ENCODE measurements around the gene TECTB.

TECTB gene

DNA sequence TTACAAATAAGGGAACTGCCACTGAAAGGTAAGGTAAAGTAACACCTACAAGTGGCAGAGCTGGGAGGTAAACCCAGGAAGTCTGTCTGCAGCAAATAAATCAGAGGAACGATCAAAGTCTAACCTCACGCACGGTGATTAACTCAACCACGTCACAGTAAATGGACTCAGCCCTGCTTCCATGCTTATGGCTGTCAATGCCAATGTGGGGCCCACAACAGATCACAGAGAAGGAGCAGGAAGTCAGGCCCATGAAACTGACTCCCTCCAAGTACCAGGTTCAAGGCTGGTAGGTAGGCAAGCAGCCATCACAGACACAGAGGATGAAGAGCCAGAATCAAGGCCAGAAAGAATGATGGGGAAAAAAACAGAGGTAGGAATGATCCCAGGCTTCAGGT lies 52.7 kb downstream of the TECTB start:
- H3K9ac ChIP-seq = no peak overlapping the region
- H3K36me3 ChIP-seq = no peaks in the 10 kb centered on the region

GRCh38 chr10:112336556-112337201 lies 53.5 kb downstream of the TECTB start:
- no peak overlapping the region for H3K4me3 ChIP-seq
- no peak for TF ChIP-seq Cebpa-rat (IDR thresholded peaks at IDR 0.05)
- no peaks in the 10 kb centered on the region for H4K20me1 ChIP-seq
- no peaks in the 10 kb centered on the region for H3K27me3 ChIP-seq
- H3K27ac ChIP-seq = no peak overlapping the region
- no peaks in the 10 kb centered on the region for H3K36me3 ChIP-seq
- no peak overlapping the region for H3K4me2 ChIP-seq
- H3K4me1 ChIP-seq = peaks cover 0 to 11% (median 0%) of the 10 kb centered on the region in 10 experiments; a peak in 5 of 20 replicates
- H3K9me3 ChIP-seq (replicated peaks in 1 of 11) = no peaks in the 10 kb centered on the region
- H3K9ac ChIP-seq = no peak overlapping the region

More for the DNA sequence above, 52.7 kb downstream of the TECTB start:
- TF ChIP-seq Cebpa-rat (IDR thresholded peaks at IDR 0.05) = no peak
- H3K27me3 ChIP-seq = no peaks in the 10 kb centered on the region
- no peak overlapping the region for H3K4me3 ChIP-seq
- peaks cover 0 to 15% (median 4%) of the 10 kb centered on the region in 10 experiments; a peak in 7 of 20 replicates for H3K4me1 ChIP-seq
- H3K9me3 ChIP-seq (replicated peaks in 1 of 11) = no peaks in the 10 kb centered on the region
- no peak overlapping the region for H3K27ac ChIP-seq
- no peaks in the 10 kb centered on the region for H4K20me1 ChIP-seq
- peak overlapping the region in 3 of 11 experiments; percentile 2 to 8 (median 8); a peak in 2 of 22 replicates for H3K4me2 ChIP-seq

DNA sequence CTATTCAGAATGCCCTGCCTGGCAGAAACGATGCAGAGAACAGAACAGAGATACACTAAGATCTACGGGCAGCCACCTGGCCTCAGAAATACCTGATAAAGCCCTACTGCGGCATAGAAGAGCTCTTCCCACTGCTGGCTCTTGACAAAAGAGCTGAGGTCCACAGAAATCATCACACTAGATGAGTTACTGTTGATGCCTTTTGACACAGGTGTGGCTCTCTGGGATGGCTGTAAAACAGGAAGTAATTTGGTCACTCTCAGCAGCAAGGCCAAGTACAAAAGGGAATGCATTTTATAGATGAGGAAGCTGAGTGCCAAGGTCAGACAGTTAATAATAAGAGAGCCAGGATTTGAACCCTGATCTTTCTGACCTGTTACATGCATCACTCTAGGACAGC lies 55.8 kb downstream of the TECTB start:
- no peaks in the 10 kb centered on the region for H3K9me3 ChIP-seq (replicated peaks in 1 of 11)
- no peaks in the 10 kb centered on the region for H4K20me1 ChIP-seq
- H3K4me1 ChIP-seq = peaks cover 0 to 14% (median 2%) of the 10 kb centered on the region in 10 experiments; a peak in 5 of 20 replicates
- no peaks in the 10 kb centered on the region for H3K36me3 ChIP-seq
- H3K27ac ChIP-seq = no peak overlapping the region
- no peaks in the 10 kb centered on the region for H3K27me3 ChIP-seq
- no peak overlapping the region for H3K9ac ChIP-seq
- H3K4me3 ChIP-seq = no peak overlapping the region
- no peak overlapping the region for H3K4me2 ChIP-seq
- TF ChIP-seq Cebpa-rat (IDR thresholded peaks at IDR 0.05) = no peak

GRCh38 chr10:112340601-112341000 lies 57.4 kb downstream of the TECTB start:
- Histone ChIP-seq H3K36me3 (no peaks in the 10 kb centered on the region), H3K4me3 (no peak overlapping the region), H3K9me3 (replicated peaks in 1 of 11) (no peaks in the 10 kb centered on the region), H3K27me3 (no peaks in the 10 kb centered on the region), H3K4me1 (peaks cover 0 to 9% (median 2%) of the 10 kb centered on the region in 10 experiments; a peak in 5 of 20 replicates), H3K27ac (no peak overlapping the region), H4K20me1 (no peaks in the 10 kb centered on the region), H3K4me2 (no peak overlapping the region), H3K9ac (no peak overlapping the region)
- TF ChIP-seq Cebpa-rat (IDR thresholded peaks at IDR 0.05) = no peak

GRCh38 chr10:112343056-112343806 lies 60.0 kb downstream of the TECTB start:
- Histone ChIP-seq H4K20me1 (no peaks in the 10 kb centered on the region), H3K27me3 (no peaks in the 10 kb centered on the region), H3K36me3 (no peaks in the 10 kb centered on the region)

DNA sequence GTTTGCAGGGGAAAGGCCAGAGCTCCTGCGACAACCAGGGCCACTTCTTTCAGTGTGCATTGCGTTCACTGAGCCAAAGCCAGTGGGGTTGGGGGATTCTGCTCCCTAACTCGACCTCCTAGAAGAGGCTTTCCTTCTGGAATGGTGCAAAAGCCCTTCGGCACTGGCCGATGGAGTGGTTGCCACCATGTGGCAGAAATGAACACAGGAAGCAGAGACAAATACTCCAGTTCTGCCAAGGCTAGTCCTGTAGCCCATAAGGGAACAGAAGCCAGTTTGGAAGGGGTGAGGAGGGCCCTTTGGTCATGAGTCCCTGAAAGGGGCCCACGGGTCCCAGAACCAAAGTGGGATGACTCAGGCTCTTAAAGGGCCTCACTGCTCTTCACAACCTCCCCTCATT lies 61.1 kb downstream of the TECTB start:
- no peak overlapping the region for H3K4me2 ChIP-seq
- no peaks in the 10 kb centered on the region for H4K20me1 ChIP-seq
- no peak for TF ChIP-seq Cebpa-rat (IDR thresholded peaks at IDR 0.05)
- no peaks in the 10 kb centered on the region for H3K27me3 ChIP-seq
- H3K4me3 ChIP-seq = no peak overlapping the region
- H3K36me3 ChIP-seq = no peaks in the 10 kb centered on the region
- H3K9ac ChIP-seq = no peak overlapping the region
- H3K4me1 ChIP-seq = peaks cover 0 to 7% (median 0%) of the 10 kb centered on the region in 10 experiments; a peak in 1 of 20 replicates
- H3K9me3 ChIP-seq (replicated peaks in 1 of 11) = peaks cover 0 to 1% (median 0%) of the 10 kb centered on the region in 11 experiments; a peak in 3 of 22 replicates
- H3K27ac ChIP-seq = no peak overlapping the region

More at GRCh38 chr10:112343056-112343806, 60.0 kb downstream of the TECTB start:
- Histone ChIP-seq H3K9me3 (replicated peaks in 1 of 11) (no peaks in the 10 kb centered on the region), H3K4me2 (no peak overlapping the region), H3K4me1 (peaks cover 0 to 7% (median 0%) of the 10 kb centered on the region in 10 experiments; a peak in 1 of 20 replicates), H3K9ac (no peak overlapping the region), H3K4me3 (no peak overlapping the region), H3K27ac (no peak overlapping the region)
- no peak for TF ChIP-seq Cebpa-rat (IDR thresholded peaks at IDR 0.05)

DNA sequence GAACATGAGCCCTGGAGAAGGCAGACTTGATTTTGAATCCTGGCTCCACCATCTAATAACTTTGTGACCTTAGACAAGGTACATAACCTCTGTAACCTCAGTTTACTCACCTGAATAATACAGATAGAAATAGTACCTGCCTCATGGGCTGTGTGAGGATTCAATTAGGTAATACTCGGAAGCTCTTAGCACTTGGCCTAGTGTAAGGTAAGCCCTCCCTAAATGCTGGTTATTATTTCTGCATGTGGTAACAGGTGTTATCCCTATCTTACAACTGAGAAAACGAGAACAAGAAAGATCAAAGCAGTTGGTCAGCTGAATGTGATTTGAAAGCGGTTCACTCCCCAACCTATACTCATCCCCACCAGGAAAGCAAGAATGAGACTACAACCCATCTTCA lies 62.0 kb downstream of the TECTB start:
- H4K20me1 ChIP-seq = no peaks in the 10 kb centered on the region
- H3K4me1 ChIP-seq = peaks cover 0 to 7% (median 0%) of the 10 kb centered on the region in 10 experiments; a peak in 1 of 20 replicates
- H3K36me3 ChIP-seq = no peaks in the 10 kb centered on the region
- no peak for TF ChIP-seq Cebpa-rat (IDR thresholded peaks at IDR 0.05)
- no peaks in the 10 kb centered on the region for H3K27me3 ChIP-seq
- H3K4me2 ChIP-seq = no peak overlapping the region
- H3K9me3 ChIP-seq (replicated peaks in 1 of 11) = peaks cover 0 to 11% (median 6%) of the 10 kb centered on the region in 11 experiments; a peak in 12 of 22 replicates
- no peak overlapping the region for H3K4me3 ChIP-seq
- H3K27ac ChIP-seq = no peak overlapping the region
- H3K9ac ChIP-seq = no peak overlapping the region

GRCh38 chr10:112345743-112346142 lies 62.5 kb downstream of the TECTB start:
- Histone ChIP-seq H3K36me3 (no peaks in the 10 kb centered on the region), H3K4me1 (peaks cover 0 to 7% (median 0%) of the 10 kb centered on the region in 10 experiments; a peak in 2 of 20 replicates), H3K27me3 (no peaks in the 10 kb centered on the region), H3K9me3 (replicated peaks in 1 of 11) (peaks cover 0 to 14% (median 6%) of the 10 kb centered on the region in 11 experiments; a peak in 12 of 22 replicates), H3K4me2 (no peak overlapping the region), H3K4me3 (no peak overlapping the region), H3K27ac (no peak overlapping the region), H4K20me1 (no peaks in the 10 kb centered on the region), H3K9ac (no peak overlapping the region)
- no peak for TF ChIP-seq Cebpa-rat (IDR thresholded peaks at IDR 0.05)

- H3K4me3 ChIP-seq = no peak overlapping the region
- no peak for TF ChIP-seq Cebpa-rat (IDR thresholded peaks at IDR 0.05)
- no peaks in the 10 kb centered on the region for H4K20me1 ChIP-seq
- H3K4me1 ChIP-seq = peaks cover 0 to 13% (median 0%) of the 10 kb centered on the region in 10 experiments; a peak in 4 of 20 replicates
- no peak overlapping the region for H3K4me2 ChIP-seq
- H3K27me3 ChIP-seq = no peaks in the 10 kb centered on the region
- H3K9me3 ChIP-seq (replicated peaks in 1 of 11) = peaks cover 0 to 14% (median 6%) of the 10 kb centered on the region in 11 experiments; a peak in 12 of 22 replicates
- no peaks in the 10 kb centered on the region for H3K36me3 ChIP-seq
- no peak overlapping the region for H3K27ac ChIP-seq
- no peak overlapping the region for H3K9ac ChIP-seq
Observed at GRCh38 chr10:112346774-112347173, 63.6 kb downstream of the TECTB start.

Data from BLaER1 treated with 17β-estradiol and CSF1 and Interleukin-3, amounts not matched to agents 10 nM and 100 nM (cell line).